ENCODE data around the gene NR3C1. TPM values are rescaled to one million over a fixed set of nuclear protein-coding genes. Genes with fewer than 3 reads are reported as not detected.

The NR3C1 gene
- total and polyA plus RNA-seq, 2 of the 13 experiments (the other 11 are each of a cell fraction or from before 2014, with no cell fraction given) = 10.0 to 24.3 TPM

DNA sequence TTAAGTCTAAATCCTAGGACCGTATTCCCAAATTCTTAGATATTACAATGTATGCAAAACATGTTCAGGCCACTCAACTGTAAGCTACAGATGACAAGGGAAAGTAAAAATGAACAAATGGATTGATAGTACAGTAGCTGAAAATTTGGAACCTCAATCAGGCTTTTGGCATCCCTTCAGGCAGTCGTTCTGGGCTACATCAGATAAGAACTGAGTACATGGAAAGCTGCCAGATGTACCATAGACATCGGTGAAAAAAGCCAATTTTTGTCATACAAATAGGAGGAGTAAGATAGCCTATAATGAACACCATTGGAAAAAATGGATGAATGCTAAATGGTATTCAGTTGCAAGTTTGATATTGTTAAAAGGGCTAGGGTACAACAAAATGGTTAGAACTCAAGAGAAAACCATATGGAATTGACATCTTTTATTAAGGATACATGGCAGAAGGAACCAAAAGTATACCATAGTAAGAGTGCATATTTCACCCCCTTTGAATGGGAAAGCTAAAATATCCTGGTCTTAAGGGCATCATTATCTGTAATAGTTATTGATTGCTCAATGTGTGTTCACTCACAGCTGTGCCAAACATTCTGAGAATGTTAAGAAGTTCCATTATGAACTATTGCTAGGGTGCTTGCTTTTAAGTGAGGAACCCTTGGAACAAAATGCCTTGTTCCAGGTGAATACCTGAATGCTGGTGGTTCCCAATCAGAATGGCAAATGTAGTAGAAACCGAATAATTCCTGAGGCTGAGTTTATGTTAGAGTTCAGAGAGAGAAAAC, 86.4 kb downstream of the NR3C1 start:
- ATAC-seq = no peak

More for the DNA sequence above, 86.4 kb downstream of the NR3C1 start:
- intact Hi-C loops (cut with micrococcal nuclease; ENCODE audit: unreplicated experiment) = no loop called here
- Histone ChIP-seq H3K79me2 (ENCODE audit: insufficient read depth, low read length) (no peaks in the 10 kb centered on the region), H4K20me1 (ENCODE audit: insufficient read depth, low read length) (no peaks in the 10 kb centered on the region), H2AFZ (ENCODE audit: low read length) (no peak overlapping the region), H3K27ac (ENCODE audit: extremely low read length, insufficient read depth, low read length) (no peak overlapping the region), H3K4me1 (ENCODE audit: insufficient read depth, low read length) (no peaks in the 10 kb centered on the region), H3K36me3 (replicated peaks in 1 of 2; ENCODE audit: control insufficient read depth in 1 of 2, insufficient read depth in 2 of 2, low read length in 2 of 2) (peaks cover 4 to 13% of the 10 kb centered on the region in 2 experiments; a peak in 4 of 5 replicates), H3K4me3 (replicated peaks in 1 of 3; ENCODE audit: insufficient read depth in 1 of 3, low read depth in 2 of 3, low read length in 3 of 3) (no peak overlapping the region), H3K9ac (ENCODE audit: insufficient read depth, low read depth, low read length) (no peak overlapping the region), H3K27me3 (ENCODE audit: control insufficient read depth in 1 of 2, insufficient read depth in 2 of 2, low read length in 2 of 2) (no peaks in the 10 kb centered on the region), H3K9me3 (ENCODE audit: low read length) (no peaks in the 10 kb centered on the region), H3K4me2 (ENCODE audit: low read depth, low read length) (no peak overlapping the region)
- in situ Hi-C loops (cut with HindIII; ENCODE audit: extremely low pct_ligation_motif_present, low pct_unique_long_range_greater_than_20kb) = no loop called here
- no peak for FAIRE-seq
- BruUV-seq (replicated peaks) = no TSS peak
- DNase-seq (ENCODE audit: low spot score) = no peak
- CTCF ChIA-PET (ENCODE audit: low intra/inter-chr PET ratio, low total read pairs) = no interaction called here
- WGBS (ENCODE audit: low lambda C conversion rate) = 91% methylated on average over 4 of the region's 4 CpGs
- TF ChIP-seq ZNF850 (CRISPR knock-in tag; conservative IDR thresholded peaks at IDR 0.05) (no peak), ZBTB7A (CRISPR knock-in tag; IDR thresholded peaks at IDR 0.05) (no peak), SRF (IDR thresholded peaks at IDR 0.05; ENCODE audit: low read depth, low read length) (no peak), ZKSCAN1 (IDR thresholded peaks at IDR 0.05; ENCODE audit: low read length) (no peak), U2AF1 (optimal IDR thresholded peaks at IDR 0.05; ENCODE audit: low read depth, low read length) (no peak), NCOR1 (IDR thresholded peaks at IDR 0.05; ENCODE audit: borderline replicate concordance, low read length) (no peak), ERF (CRISPR knock-in tag; IDR thresholded peaks at IDR 0.05) (no peak), GABPA (IDR thresholded peaks at IDR 0.05; ENCODE audit: low read depth, low read length) (no peak), GABPA (CRISPR knock-in tag; IDR thresholded peaks at IDR 0.05; ENCODE audit: low read depth) (no peak), RFX1 (IDR thresholded peaks at IDR 0.05) (no peak), ZNF501 (CRISPR knock-in tag; IDR thresholded peaks at IDR 0.05) (no peak), REXO4 (CRISPR knock-in tag; IDR thresholded peaks at IDR 0.05; ENCODE audit: borderline replicate concordance) (no peak), ZNF577 (CRISPR knock-in tag; IDR thresholded peaks at IDR 0.05; ENCODE audit: borderline replicate concordance, low read depth) (no peak), U2AF2 (IDR thresholded peaks at IDR 0.05; ENCODE audit: low read depth, low read length) (no peak), ZNF383 (CRISPR knock-in tag; IDR thresholded peaks at IDR 0.05; ENCODE audit: borderline replicate concordance) (no peak)
- TF ChIP-seq, protein P1, sequence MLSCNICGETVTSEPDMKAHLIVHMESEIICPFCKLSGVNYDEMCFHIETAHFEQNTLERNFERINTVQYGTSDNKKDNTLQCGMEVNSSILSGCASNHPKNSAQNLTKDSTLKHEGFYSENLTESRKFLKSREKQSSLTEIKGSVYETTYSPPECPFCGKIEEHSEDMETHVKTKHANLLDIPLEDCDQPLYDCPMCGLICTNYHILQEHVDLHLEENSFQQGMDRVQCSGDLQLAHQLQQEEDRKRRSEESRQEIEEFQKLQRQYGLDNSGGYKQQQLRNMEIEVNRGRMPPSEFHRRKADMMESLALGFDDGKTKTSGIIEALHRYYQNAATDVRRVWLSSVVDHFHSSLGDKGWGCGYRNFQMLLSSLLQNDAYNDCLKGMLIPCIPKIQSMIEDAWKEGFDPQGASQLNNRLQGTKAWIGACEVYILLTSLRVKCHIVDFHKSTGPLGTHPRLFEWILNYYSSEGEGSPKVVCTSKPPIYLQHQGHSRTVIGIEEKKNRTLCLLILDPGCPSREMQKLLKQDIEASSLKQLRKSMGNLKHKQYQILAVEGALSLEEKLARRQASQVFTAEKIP (CRISPR knock-in tag; IDR thresholded peaks at IDR 0.05; ENCODE audit: borderline replicate concordance) = no peak
- TF ChIP-seq, protein P2, sequence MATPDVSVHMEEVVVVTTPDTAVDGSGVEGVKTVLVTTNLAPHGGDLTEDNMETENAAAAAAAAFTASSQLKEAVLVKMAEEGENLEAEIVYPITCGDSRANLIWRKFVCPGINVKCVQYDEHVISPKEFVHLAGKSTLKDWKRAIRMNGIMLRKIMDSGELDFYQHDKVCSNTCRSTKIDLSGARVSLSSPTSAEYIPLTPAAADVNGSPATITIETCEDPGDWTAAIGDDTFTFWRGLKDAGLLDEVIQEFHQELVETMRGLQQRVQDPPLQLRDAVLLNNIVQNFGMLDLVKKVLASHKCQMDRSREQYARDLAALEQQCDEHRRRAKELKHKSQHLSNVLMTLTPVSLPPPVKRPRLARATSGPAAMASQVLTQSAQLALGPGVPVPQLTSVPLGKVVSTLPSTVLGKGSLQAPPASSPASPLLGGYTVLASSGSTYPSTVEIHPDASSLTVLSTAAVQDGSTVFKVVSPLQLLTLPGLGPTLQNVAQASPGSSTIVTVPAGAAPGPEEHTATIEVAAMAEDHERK (CRISPR knock-in tag; IDR thresholded peaks at IDR 0.05; ENCODE audit: low read depth) = no peak
- TF ChIP-seq, protein P3, sequence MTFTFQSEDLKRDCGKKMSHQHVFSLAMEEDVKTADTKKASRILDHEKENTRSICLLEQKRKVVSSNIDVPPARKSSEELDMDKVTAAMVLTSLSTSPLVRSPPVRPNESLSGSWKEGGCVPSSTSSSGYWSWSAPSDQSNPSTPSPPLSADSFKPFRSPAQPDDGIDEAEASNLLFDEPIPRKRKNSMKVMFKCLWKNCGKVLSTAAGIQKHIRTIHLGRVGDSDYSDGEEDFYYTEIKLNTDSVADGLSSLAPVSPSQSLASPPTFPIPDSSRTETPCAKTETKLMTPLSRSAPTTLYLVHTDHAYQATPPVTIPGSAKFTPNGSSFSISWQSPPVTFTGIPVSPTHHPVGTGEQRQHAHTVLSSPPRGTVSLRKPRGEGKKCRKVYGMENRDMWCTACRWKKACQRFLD (CRISPR knock-in tag; IDR thresholded peaks at IDR 0.05; ENCODE audit: borderline replicate concordance) = no peak
- TF ChIP-seq, protein P4, sequence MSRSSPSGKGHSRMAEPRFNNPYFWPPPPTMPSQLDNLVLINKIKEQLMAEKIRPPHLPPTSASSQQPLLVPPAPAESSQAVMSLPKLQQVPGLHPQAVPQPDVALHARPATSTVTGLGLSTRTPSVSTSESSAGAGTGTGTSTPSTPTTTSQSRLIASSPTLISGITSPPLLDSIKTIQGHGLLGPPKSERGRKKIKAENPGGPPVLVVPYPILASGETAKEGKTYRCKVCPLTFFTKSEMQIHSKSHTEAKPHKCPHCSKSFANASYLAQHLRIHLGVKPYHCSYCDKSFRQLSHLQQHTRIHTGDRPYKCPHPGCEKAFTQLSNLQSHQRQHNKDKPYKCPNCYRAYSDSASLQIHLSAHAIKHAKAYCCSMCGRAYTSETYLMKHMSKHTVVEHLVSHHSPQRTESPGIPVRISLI (CRISPR knock-in tag; IDR thresholded peaks at IDR 0.05; ENCODE audit: borderline replicate concordance) = no peak
- POLR2A ChIA-PET = no interaction called here

Measured in HepG2 (cell line).